ENCODE results near the gene ZNF133.

Gene ZNF133

GRCh38 chr20:18363708-18364107, 75.4 kb downstream of the ZNF133 start:
- ChIA-PET POLR2A (no interaction called here), CTCF (no interaction called here)
- H3K4me1 ChIP-seq (ENCODE audit: control insufficient read depth, insufficient read depth, low read length) = no peaks in the 10 kb centered on the region
- no peaks in the 10 kb centered on the region for H3K36me3 ChIP-seq (ENCODE audit: control insufficient read depth in 2 of 2, insufficient read depth in 1 of 2, low read length in 2 of 2)
- H3K4me3 ChIP-seq (ENCODE audit: low read depth, low read length) = no peak overlapping the region
- H3K27ac ChIP-seq (ENCODE audit: extremely low read depth, low read depth, low read length) = no peak overlapping the region
- H3K9me3 ChIP-seq (ENCODE audit: control insufficient read depth, insufficient read depth, low read depth, low read length) = no peaks in the 10 kb centered on the region
- TF ChIP-seq ZNF610 (tag by site-specific recombination; IDR thresholded peaks at IDR 0.05; ENCODE audit: borderline replicate concordance) (peak; percentile 90; the same call in 1 of the 2 replicates), ZFP41 (tag by site-specific recombination; IDR thresholded peaks at IDR 0.05; ENCODE audit: borderline replicate concordance) (no peak)

GRCh38 chr20:18364768-18365167, 76.4 kb downstream of the ZNF133 start:
- CTCF ChIA-PET = no interaction called here
- no peak overlapping the region for H3K4me3 ChIP-seq (ENCODE audit: low read depth, low read length)
- no peak overlapping the region for H3K27ac ChIP-seq (ENCODE audit: extremely low read depth, low read depth, low read length)
- TF ChIP-seq ZNF10 (tag by site-specific recombination; IDR thresholded peaks at IDR 0.05) (peak; percentile 99), ZNF830 (tag by site-specific recombination; IDR thresholded peaks at IDR 0.05; ENCODE audit: low read depth) (no peak)
- no peaks in the 10 kb centered on the region for H3K9me3 ChIP-seq (ENCODE audit: control insufficient read depth, insufficient read depth, low read depth, low read length)
- POLR2A ChIA-PET = no interaction called here
- no peaks in the 10 kb centered on the region for H3K36me3 ChIP-seq (ENCODE audit: control insufficient read depth in 2 of 2, insufficient read depth in 1 of 2, low read length in 2 of 2)
- no peaks in the 10 kb centered on the region for H3K4me1 ChIP-seq (ENCODE audit: control insufficient read depth, insufficient read depth, low read length)

Measured in HEK293 (cell line).